ENCODE measurements around the gene CELSR3. TPM values are rescaled to one million over a fixed set of nuclear protein-coding genes. Genes with fewer than 3 reads are reported as not detected.

CELSR3 gene
- total RNA-seq, 1 experiment from 2014 or later, result 1.7 TPM

GRCh38 chr3:48692551-48692950, 29.9 kb upstream of the CELSR3 start:
- no peak overlapping the region for H3K4me3 ChIP-seq
- DNase-seq, result peak in 1 of 2 experiments; percentile 35

GRCh38 chr3:48690846-48691458, 28.3 kb upstream of the CELSR3 start:
- H3K4me1 ChIP-seq, result no peaks in the 10 kb centered on the region
- no peak overlapping the region for H3K27ac ChIP-seq
- no peak for DNase-seq
- no peak overlapping the region for H3K4me3 ChIP-seq
- no peaks in the 10 kb centered on the region for H3K27me3 ChIP-seq
- no peaks in the 10 kb centered on the region for H3K9me3 ChIP-seq (replicated peaks)
- H3K36me3 ChIP-seq, result peaks cover 77% of the 10 kb centered on the region

More at GRCh38 chr3:48692551-48692950, 29.9 kb upstream of the CELSR3 start:
- H3K27ac ChIP-seq, result peak overlapping the region; percentile 25; the same call in 1 of the 2 replicates
- no peaks in the 10 kb centered on the region for H3K9me3 ChIP-seq (replicated peaks)
- no peaks in the 10 kb centered on the region for H3K27me3 ChIP-seq
- no peaks in the 10 kb centered on the region for H3K4me1 ChIP-seq
- peaks cover 82% of the 10 kb centered on the region for H3K36me3 ChIP-seq

GRCh38 chr3:48689384-48689783, 26.7 kb upstream of the CELSR3 start:
- Histone ChIP-seq H3K36me3 (peaks cover 64% of the 10 kb centered on the region), H3K27me3 (no peaks in the 10 kb centered on the region), H3K9me3 (replicated peaks) (no peaks in the 10 kb centered on the region), H3K27ac (no peak overlapping the region), H3K4me1 (peaks cover 5% of the 10 kb centered on the region), H3K4me3 (no peak overlapping the region)
- no peak for DNase-seq

GRCh38 chr3:48688737-48689075, 26.0 kb upstream of the CELSR3 start:
- H3K4me1 ChIP-seq, result peaks cover 8% of the 10 kb centered on the region
- no peaks in the 10 kb centered on the region for H3K27me3 ChIP-seq
- peaks cover 57% of the 10 kb centered on the region for H3K36me3 ChIP-seq
- no peak for DNase-seq
- H3K4me3 ChIP-seq, result no peak overlapping the region
- H3K9me3 ChIP-seq (replicated peaks), result no peaks in the 10 kb centered on the region
- no peak overlapping the region for H3K27ac ChIP-seq

GRCh38 chr3:48688032-48688736, 25.5 kb upstream of the CELSR3 start:
- Histone ChIP-seq H3K27me3 (no peaks in the 10 kb centered on the region), H3K4me1 (peaks cover 13% of the 10 kb centered on the region), H3K36me3 (peaks cover 52% of the 10 kb centered on the region), H3K4me3 (no peak overlapping the region), H3K9me3 (replicated peaks) (no peaks in the 10 kb centered on the region), H3K27ac (no peak overlapping the region)
- no peak for DNase-seq

GRCh38 chr3:48687220-48687678, 24.6 kb upstream of the CELSR3 start:
- Histone ChIP-seq H3K27ac (no peak overlapping the region), H3K27me3 (no peaks in the 10 kb centered on the region), H3K4me3 (no peak overlapping the region), H3K4me1 (peaks cover 16% of the 10 kb centered on the region), H3K36me3 (peaks cover 42% of the 10 kb centered on the region), H3K9me3 (replicated peaks) (no peaks in the 10 kb centered on the region)
- DNase-seq, result no peak

- Histone ChIP-seq H3K4me1 (peaks cover 16% of the 10 kb centered on the region), H3K4me3 (no peak overlapping the region; the same call in 1 of the 2 replicates), H3K27me3 (no peaks in the 10 kb centered on the region), H3K9me3 (replicated peaks) (no peaks in the 10 kb centered on the region), H3K27ac (no peak overlapping the region), H3K36me3 (peaks cover 37% of the 10 kb centered on the region)
- DNase-seq, result peak in 1 of 2 experiments; percentile 11
Measured at GRCh38 chr3:48686538-48687219, 24.0 kb upstream of the CELSR3 start.

- Histone ChIP-seq H3K27ac (peak within 1 kb of the TSS; percentile 44; the same call in 1 of the 2 replicates), H3K4me1 (peaks cover 16% of the 10 kb centered on the region), H3K9me3 (replicated peaks) (no peaks in the 10 kb centered on the region), H3K4me3 (peak within 1 kb of the TSS; percentile 100), H3K36me3 (peaks cover 29% of the 10 kb centered on the region), H3K27me3 (no peaks in the 10 kb centered on the region)
- DNase-seq, result peak; percentile 83 to 88
Measured at GRCh38 chr3:48685603-48686511, 23.2 kb upstream of the CELSR3 start, which contains the start of gene NCKIPSD. NCKIPSD (minus strand) TSS chr3:48685915; CDS start chr3:48685807, 108 bp downstream.

GRCh38 chr3:48685293-48685602, 22.6 kb upstream of the CELSR3 start:
- no peak for DNase-seq
- H3K27ac ChIP-seq, result peak overlapping the region; percentile 44; the same call in 1 of the 2 replicates
- H3K4me3 ChIP-seq, result peak overlapping the region; percentile 100
- no peaks in the 10 kb centered on the region for H3K9me3 ChIP-seq (replicated peaks)
- peaks cover 16% of the 10 kb centered on the region for H3K4me1 ChIP-seq
- H3K36me3 ChIP-seq, result peaks cover 25% of the 10 kb centered on the region
- no peaks in the 10 kb centered on the region for H3K27me3 ChIP-seq

- DNase-seq, result peak; percentile 14 to 27
- H3K36me3 ChIP-seq, result peaks cover 20% of the 10 kb centered on the region
- H3K4me3 ChIP-seq, result no peak overlapping the region
- no peaks in the 10 kb centered on the region for H3K27me3 ChIP-seq
- no peaks in the 10 kb centered on the region for H3K9me3 ChIP-seq (replicated peaks)
- H3K4me1 ChIP-seq, result peaks cover 16% of the 10 kb centered on the region
- no peak overlapping the region for H3K27ac ChIP-seq
Measured at GRCh38 chr3:48684480-48685143, 21.9 kb upstream of the CELSR3 start.

- Histone ChIP-seq H3K27ac (no peak overlapping the region), H3K27me3 (no peaks in the 10 kb centered on the region), H3K9me3 (replicated peaks) (no peaks in the 10 kb centered on the region), H3K4me1 (peaks cover 16% of the 10 kb centered on the region), H3K36me3 (peaks cover 15% of the 10 kb centered on the region), H3K4me3 (no peak overlapping the region)
- DNase-seq, result no peak
Measured at GRCh38 chr3:48684054-48684349, 21.3 kb upstream of the CELSR3 start.

- Histone ChIP-seq H3K9me3 (replicated peaks) (no peaks in the 10 kb centered on the region), H3K27ac (no peak overlapping the region), H3K4me3 (no peak overlapping the region)
Measured at GRCh38 chr3:48682786-48683185, 20.1 kb upstream of the CELSR3 start.

GRCh38 chr3:48681974-48682610, 19.4 kb upstream of the CELSR3 start:
- H3K27me3 ChIP-seq, result no peaks in the 10 kb centered on the region
- H3K4me3 ChIP-seq, result no peak overlapping the region
- peaks cover 16% of the 10 kb centered on the region for H3K4me1 ChIP-seq
- H3K36me3 ChIP-seq, result no peaks in the 10 kb centered on the region
- no peaks in the 10 kb centered on the region for H3K9me3 ChIP-seq (replicated peaks)
- H3K27ac ChIP-seq, result no peak overlapping the region
- DNase-seq, result no peak

More at GRCh38 chr3:48682786-48683185, 20.1 kb upstream of the CELSR3 start:
- no peaks in the 10 kb centered on the region for H3K27me3 ChIP-seq
- no peak for DNase-seq
- peaks cover 4% of the 10 kb centered on the region for H3K36me3 ChIP-seq
- H3K4me1 ChIP-seq, result peaks cover 16% of the 10 kb centered on the region

GRCh38 chr3:48681541-48681880, 18.8 kb upstream of the CELSR3 start:
- Histone ChIP-seq H3K27me3 (no peaks in the 10 kb centered on the region), H3K36me3 (no peaks in the 10 kb centered on the region), H3K27ac (no peak overlapping the region), H3K4me3 (no peak overlapping the region), H3K4me1 (peaks cover 16% of the 10 kb centered on the region), H3K9me3 (replicated peaks) (no peaks in the 10 kb centered on the region)
- no peak for DNase-seq

Data from SJCRH30 (cell line).